Measurements from ENCODE around the gene MT1H. TPM values are rescaled to one million over a fixed set of nuclear protein-coding genes. Genes with fewer than 3 reads are reported as not detected.

The MT1H gene
- total RNA-seq, 4 donors from 2014 or later = 5.7 TPM; not detected in 3

GRCh38 chr16:56683424-56684172 lies 14.0 kb downstream of the MT1H start:
- peak overlapping the region; percentile 67 to 87 (median 82) for H3K4me3 ChIP-seq
- H3K27ac ChIP-seq = peak overlapping the region; percentile 86 to 93 (median 90)
- H3K27me3 ChIP-seq = no peaks in the 10 kb centered on the region
- intact Hi-C loops (cut with DNase I) = no loop called here
- no peaks in the 10 kb centered on the region for H3K9me3 ChIP-seq
- H3K36me3 ChIP-seq = peaks cover 0 to 12% (median 0%) of the 10 kb centered on the region in 3 donors
- DNase-seq = no peak
- peaks cover 28 to 80% (median 35%) of the 10 kb centered on the region in 3 donors for H3K4me1 ChIP-seq
- TF ChIP-seq CTCF (IDR thresholded peaks at IDR 0.05) (no peak), POLR2A (IDR thresholded peaks at IDR 0.05) (no peak)
- 42 to 48% methylated on average over 5 of the region's 5 CpGs for WGBS, 2 donors

GRCh38 chr16:56684256-56684925 lies 14.8 kb downstream of the MT1H start:
- peak overlapping the region; percentile 86 to 93 (median 90) for H3K27ac ChIP-seq
- 34 to 61% methylated on average over 4 of the region's 4 CpGs for WGBS, 2 donors
- no peak for DNase-seq
- H3K4me3 ChIP-seq = peak overlapping the region; percentile 67 to 87 (median 82)
- H3K4me1 ChIP-seq = peaks cover 28 to 81% (median 41%) of the 10 kb centered on the region in 3 donors
- intact Hi-C loops (cut with DNase I) = no loop called here
- peaks cover 0 to 12% (median 0%) of the 10 kb centered on the region in 3 donors for H3K36me3 ChIP-seq
- no peaks in the 10 kb centered on the region for H3K27me3 ChIP-seq
- H3K9me3 ChIP-seq = no peaks in the 10 kb centered on the region
- TF ChIP-seq CTCF (IDR thresholded peaks at IDR 0.05) = no peak
- no peak for TF ChIP-seq POLR2A (IDR thresholded peaks at IDR 0.05)

- no peak for DNase-seq
- H3K36me3 ChIP-seq = peaks cover 0 to 12% (median 0%) of the 10 kb centered on the region in 3 donors
- TF ChIP-seq POLR2A (IDR thresholded peaks at IDR 0.05) (peak in 1 of 4 donors; percentile 14), CTCF (IDR thresholded peaks at IDR 0.05) (no peak)
- no peaks in the 10 kb centered on the region for H3K9me3 ChIP-seq
- no peaks in the 10 kb centered on the region for H3K27me3 ChIP-seq
- WGBS, 2 donors = 29 to 39% methylated on average over 1 to 4 of the region's 4 CpGs
- H3K4me1 ChIP-seq = peaks cover 28 to 81% (median 46%) of the 10 kb centered on the region in 3 donors
- intact Hi-C loops (cut with DNase I) = no loop called here
- H3K27ac ChIP-seq = peak overlapping the region; percentile 86 to 93 (median 90)
- peak overlapping the region; percentile 67 to 87 (median 82) for H3K4me3 ChIP-seq
Observed at GRCh38 chr16:56684926-56685590, 15.4 kb downstream of the MT1H start.

- WGBS, 2 donors = 89 to 91% methylated on average over 7 of the region's 7 CpGs
- TF ChIP-seq CTCF (IDR thresholded peaks at IDR 0.05) (no peak), POLR2A (IDR thresholded peaks at IDR 0.05) (no peak)
- H3K9me3 ChIP-seq = no peaks in the 10 kb centered on the region
- no peak overlapping the region for H3K4me3 ChIP-seq
- peaks cover 0 to 12% (median 0%) of the 10 kb centered on the region in 3 donors for H3K36me3 ChIP-seq
- peaks cover 24 to 87% (median 42%) of the 10 kb centered on the region in 3 donors for H3K4me1 ChIP-seq
- intact Hi-C loops (cut with DNase I) = no loop called here
- H3K27me3 ChIP-seq = no peaks in the 10 kb centered on the region
- H3K27ac ChIP-seq = peak overlapping the region in 1 of 4 donors; percentile 91
- no peak for DNase-seq
Observed at GRCh38 chr16:56686758-56687157, 17.1 kb downstream of the MT1H start.

All from esophagus squamous epithelium (tissue), 5 donors.